Testis (tissue), 2 donors: Measurements from ENCODE around the gene FHOD1.

Source experiments
- CTCF ChIP-seq, 3 experiments: fragments of 450-650 bp in 2 of 3; fragments of 200-600 bp in 1 of 3; sonication (generic) in 1 of 3; IDR thresholded peaks; one replicate each; pipeline ENCODE4 v1.5.1; 2016 to 2019; ENCODE audit warnings: antibody characterized with exemption in 3 of 3, mild to moderate bottlenecking in 2 of 3, moderate library complexity in 1 of 3
- POLR2A ChIP-seq: fragments of 450-650 bp; IDR thresholded peaks from one replicate; pipeline ENCODE4 v1.6.1; 2017; ENCODE audit warnings: antibody characterized with exemption, mild to moderate bottlenecking, moderate library complexity

DNA sequence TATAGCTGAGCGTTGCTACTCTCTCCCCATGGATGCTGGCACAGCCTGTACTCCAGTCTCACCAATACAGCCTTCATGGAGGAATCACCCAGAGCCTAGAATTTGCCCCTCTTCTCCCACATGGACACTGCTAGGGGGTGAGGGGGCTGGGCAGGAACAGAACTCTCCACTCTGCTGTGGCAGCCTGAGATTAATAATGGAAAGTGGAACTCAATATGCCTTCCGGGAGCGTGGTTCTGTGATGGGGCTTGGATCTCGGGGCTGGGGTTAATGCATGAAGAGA is 2.7 kb upstream of the FHOD1 start:
- TF ChIP-seq CTCF (IDR thresholded peaks at IDR 0.05) (no peak), POLR2A (no peak)
